ENCODE data around the gene ZNF121. TPM values are rescaled to one million over a fixed set of nuclear protein-coding genes. Genes with fewer than 3 reads are reported as not detected.
"Not testable (repeated sequence)": the region's sequence is repeated elsewhere in the genome, so short reads cannot be mapped to it uniquely, and the experiment has no call there.

Gene ZNF121
- 67.3 TPM for total RNA-seq

DNA sequence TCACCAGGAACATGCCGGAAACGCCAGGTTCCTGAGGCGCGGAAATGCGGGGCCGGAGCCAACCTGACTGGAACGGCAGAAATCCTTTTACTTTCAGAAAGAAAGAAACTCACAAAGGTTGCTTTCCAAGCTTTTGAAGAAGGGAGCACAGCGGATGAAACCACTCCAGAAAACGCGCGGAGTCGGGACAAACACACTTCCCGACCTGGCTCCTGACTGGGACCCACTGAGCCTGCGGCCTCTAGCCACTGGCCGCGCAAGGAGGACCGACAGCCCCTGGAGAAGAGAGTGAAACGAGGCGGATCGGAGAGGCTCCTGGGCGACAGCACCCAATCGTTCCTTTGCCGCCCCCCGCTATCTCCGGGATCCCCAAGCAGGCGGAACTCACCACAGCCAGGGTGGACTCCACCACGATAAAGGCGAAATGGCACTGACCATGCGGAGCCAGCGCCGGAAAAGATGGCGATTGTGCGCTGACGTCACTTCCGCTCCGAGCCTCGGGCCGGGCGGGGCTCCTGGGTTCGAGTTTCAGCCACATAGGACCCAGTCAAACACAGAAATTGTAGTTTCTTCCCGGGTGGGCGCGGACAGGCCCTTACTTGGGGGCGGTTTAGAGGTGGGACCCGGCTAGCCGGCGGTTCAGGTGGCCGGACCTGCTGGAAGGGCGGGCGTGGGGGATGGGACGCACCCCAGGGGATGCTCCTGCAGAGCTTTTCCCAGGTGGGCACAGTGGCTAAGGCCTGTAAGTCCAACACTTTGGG is at the start of gene ZNF121:
ZNF121 (minus strand) TSS at position 432 of the 761 bp plus-strand sequence. CDS start 16,407 bp downstream, outside the sequence.
- DNase-seq (ENCODE audit: low spot score), result peak; percentile 87

DNA sequence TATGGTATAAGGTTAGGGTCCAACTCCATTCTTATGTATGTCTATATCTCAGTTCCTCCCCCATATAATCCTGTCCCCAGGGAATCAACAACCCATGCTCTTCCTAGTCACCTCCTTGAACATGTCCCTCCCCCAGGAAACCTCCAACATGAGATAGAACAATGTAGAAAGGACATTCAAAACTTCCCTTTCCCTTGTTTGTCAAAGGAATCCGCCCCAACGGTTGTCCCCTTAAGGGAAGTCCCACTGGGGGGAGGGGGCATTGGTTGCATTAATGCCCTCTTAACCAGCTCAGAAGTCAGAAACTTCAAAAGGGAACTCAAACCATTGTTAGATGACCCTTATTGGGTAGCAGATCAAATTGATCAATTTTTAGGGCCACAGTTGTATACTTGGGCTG is 43.6 kb upstream of the ZNF121 start:
- no peak for DNase-seq (ENCODE audit: low spot score)

DNA sequence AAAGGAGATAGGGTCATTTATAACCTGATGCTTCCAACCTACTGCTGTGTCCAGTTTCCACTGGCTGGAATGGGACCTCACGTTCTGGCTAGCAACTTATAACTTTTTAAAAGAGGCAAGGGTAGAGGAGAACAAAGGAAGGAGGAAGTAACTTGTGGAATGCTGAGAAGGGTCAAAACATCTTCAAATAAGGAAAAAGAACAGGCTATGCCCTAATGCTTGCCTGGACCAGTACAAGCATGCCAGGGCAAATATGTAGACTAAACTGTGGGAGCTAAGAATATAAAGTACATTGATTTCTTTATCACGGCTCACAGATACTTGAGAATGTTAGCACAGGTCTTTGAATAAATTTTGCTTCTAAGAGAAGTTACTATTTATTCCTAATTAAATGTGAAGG is 38.2 kb upstream of the ZNF121 start:
- peak; percentile 59 for DNase-seq (ENCODE audit: low spot score)

DNA sequence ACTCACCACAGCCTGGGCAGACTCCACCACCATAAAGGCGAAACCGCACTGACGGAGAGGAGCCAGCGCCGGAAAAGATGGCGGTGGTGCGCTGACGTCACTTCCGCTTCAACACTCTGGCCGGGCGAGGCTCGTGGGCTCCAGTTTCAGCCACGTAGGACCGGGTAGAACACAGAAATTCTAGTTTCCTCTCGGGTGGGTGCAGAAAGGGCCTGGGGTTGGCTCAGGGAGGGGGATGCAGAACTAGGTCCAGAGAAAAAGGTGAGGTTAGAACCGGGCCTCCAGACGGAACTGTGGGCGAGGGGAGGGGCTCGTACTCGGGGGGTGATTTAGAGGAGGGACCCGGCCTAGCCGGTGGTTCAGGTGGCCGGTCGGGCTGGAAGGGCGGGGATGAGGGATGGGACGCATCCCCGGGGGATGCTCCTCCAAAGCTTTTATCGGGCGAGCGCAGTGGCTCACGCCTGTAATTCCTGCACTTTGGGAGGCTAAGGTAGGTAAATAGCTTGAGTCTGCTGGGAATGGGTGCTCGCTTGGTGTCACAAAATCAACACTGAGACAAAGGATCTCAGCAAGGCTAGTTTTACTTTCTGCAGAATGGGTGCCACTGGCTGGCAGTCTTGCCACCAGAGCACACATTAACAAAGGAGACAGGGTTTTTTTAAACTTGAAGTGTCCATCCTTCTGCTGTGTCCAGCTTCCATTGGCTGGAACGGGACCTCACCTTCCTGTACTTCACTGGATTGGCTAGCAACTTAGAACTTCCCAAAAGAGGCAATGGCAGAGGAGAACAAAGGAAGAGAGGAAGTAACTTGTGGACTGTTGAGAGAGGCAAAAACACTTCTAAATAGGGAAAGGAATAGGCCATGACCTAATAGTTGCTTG is 37.1 kb upstream of the ZNF121 start, which contains the start of gene ZNF561:
ZNF561 (minus strand) TSS at position 77 of the 882 bp plus-strand sequence. CDS start 1,776 bp downstream, outside the sequence.
- peak; percentile 85 for DNase-seq (ENCODE audit: low spot score)

DNA sequence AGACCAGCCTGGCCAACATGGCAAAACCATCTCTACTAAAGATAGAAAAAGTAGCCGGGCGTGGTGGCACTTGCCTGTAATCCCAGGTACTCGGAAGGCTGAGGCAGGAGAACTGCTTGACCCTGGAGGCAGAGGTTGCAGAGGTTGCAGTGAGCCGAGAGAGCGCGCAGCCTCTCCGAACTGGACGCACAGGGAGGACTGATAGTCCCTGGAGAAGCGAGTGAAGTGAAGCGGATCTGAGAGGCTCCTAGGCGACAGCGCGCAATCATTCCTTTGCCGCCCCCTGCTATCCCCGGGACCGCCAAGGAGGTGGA is 36.5 kb upstream of the ZNF121 start:
- no peak for DNase-seq (ENCODE audit: low spot score)

DNA sequence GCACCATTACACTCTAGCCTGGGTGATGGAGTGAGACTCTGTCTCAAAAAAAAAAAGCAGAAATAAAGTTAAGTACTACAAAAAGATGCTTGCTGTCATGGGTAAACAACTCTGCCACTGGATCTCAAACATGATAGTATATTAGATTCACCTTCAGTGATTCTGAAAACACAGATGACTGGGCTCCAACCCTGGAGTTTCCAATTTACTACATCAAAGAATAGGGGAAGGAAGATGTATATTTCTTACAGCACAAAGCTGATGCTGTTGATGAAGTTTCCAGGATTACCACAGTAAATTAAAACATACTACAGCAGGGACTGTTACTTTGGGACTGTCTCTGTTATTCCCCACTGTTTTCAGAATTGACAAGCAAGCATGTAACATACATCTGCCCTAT is 31.5 kb upstream of the ZNF121 start:
- no peak for DNase-seq (ENCODE audit: low spot score)

DNA sequence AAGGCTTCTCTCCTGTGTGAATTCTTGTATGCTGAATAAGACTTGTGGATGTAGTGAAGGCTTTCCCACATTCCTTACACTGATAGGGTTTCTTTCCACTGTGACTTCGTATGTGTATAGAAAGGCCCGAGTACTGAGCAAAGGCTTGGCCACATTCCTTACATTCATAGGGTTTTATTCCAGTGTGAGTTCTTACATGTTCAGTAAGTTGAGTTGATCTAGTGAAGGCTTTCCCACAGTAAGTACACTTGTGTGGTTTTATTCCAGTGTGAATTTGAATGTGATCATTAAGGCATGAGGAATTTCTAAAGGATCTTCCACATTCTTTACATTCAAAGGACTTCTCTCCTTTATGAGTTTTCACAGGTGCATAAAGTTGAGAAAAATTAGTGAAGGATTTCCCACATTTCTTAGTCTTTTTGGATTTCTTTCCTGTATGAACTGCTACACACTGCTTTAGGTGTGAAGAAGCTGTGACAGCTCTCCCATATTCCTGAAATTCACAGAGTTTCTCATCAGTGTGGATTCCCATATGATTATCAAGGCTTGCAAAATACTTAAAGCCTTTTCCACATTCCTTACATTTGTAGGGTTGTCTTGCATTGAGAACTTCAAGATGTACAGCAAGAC is 26.3 kb upstream of the ZNF121 start:
- DNase-seq (ENCODE audit: low spot score), result no peak

DNA sequence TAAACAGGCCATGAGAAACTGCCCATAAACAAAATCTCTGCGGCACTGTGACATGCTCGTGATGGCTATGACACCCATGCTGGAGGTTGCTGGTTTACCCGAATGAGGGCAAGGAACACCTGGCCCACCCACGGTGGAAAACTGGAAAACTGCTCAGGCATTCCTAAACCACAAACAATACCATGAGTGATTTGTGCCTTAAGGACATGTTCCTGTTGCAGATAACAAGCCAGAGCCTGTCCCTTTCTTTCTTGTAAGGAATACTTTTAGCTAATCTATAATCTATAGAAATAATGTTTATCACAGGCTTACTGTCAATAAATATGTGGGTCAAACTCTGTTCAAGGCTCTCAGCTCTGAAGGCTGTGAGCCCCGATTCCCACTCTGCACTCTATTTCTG is 24.6 kb upstream of the ZNF121 start:
- DNase-seq (ENCODE audit: low spot score), result no peak

DNA sequence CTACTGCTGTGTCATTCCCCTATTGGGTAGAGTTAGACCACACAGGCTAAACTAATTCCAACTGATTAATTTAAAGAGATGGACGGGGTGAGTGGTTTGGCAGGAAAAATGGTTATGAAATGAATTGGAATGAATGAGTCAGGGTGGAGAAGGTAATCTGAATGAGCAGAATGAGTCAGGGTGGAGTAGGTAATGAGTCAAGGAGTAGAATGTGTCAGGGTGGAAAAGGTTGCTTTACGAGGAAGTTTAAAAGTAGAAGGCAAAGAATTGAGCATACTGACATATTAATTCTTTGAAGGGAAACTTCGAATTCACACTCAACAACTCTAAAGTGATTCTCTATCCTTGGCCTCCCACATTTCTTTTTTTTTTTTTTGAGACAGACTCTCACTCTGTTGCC is 12.7 kb upstream of the ZNF121 start:
- no peak for DNase-seq (ENCODE audit: low spot score)

DNA sequence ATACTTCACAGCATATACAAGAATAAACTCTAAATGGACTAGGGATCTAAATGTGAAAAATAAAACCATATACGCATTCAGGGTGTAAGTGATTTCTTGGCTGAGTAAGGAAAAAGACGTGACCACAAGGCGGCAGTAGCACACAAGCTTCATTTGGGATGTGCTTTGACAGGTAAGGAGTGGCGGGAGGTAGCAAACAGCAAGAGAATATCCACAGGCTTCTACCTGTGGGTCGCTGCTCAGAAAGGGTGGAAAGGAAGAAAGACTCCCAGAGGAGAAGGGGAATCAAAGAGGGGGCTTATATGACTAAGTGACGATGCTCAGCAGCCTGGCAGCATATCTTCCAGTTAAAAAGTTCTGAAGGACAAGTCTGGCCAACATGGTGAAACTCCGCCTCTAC is 2.5 kb upstream of the ZNF121 start:
- peak; percentile 75 for DNase-seq (ENCODE audit: low spot score)

DNA sequence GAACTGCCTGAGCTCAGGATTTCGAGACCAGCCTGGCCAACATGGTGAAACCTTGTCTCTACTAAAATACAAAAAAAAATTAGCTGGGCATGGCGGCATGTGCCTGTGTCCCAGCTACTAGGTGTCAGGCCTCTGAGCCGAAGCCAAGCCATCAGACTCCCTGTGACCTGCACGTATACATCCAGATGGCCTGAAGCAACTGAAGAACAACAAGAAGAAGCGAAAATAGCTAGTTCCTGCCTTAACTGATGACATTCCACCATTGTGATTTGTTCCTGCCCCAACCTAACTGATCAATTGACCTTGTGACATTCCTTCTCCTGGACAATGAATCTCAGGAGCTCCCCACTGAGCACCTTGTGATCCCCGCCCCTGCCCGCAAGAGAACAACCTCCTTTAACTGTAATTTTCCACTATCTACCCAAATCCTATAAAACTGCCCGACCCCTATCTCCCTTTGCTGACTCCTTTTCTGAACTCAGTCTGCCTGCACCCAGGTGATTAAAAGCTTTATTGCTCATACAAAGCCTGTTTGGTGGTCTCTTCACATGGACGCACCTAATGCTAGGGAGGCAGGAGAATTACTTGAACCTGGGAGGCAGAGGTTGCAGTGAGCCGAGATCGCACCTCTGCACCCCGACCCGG is 2.1 kb downstream of the ZNF121 start:
- not testable (repeated sequence) for DNase-seq (ENCODE audit: low spot score)

DNA sequence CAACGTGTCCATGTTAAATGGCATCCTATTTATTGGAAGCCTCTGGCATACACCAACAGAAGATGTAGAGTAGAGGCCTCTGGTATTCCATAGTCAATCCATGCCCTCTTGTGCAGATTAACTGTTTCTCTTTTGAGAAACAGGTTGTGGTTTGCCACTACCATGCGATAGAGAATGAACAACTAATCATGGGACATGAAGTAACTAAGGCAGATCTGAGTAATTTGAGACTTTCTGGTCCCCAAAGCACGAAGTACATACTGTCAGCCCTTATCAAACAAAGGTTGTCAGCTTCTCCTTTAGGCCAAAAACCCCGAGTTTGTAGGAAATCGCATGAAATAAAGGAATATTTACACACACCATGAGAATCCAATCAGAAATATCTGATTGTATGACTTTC is 3.6 kb downstream of the ZNF121 start:
- DNase-seq (ENCODE audit: low spot score), result no peak

DNA sequence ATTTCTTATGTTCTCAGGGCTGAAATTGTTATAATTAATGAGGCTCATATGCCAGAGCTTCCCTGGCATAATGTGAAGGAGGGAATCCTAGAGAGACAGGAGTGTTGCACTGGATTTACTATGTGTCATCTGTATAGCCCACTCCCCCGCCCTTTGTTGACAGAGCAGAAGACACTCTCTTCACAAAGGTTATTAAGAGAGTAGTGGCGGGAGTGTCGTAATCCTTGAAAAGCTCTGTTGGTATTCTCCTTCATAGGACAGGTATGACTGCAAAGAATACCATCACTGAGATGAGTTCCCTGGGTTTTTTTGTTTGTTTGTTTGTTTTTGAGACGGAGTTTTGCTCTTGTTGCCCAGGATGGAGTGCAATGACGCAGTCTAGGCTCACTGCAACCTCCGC is 14.0 kb downstream of the ZNF121 start:
- no peak for DNase-seq (ENCODE audit: low spot score)

DNA sequence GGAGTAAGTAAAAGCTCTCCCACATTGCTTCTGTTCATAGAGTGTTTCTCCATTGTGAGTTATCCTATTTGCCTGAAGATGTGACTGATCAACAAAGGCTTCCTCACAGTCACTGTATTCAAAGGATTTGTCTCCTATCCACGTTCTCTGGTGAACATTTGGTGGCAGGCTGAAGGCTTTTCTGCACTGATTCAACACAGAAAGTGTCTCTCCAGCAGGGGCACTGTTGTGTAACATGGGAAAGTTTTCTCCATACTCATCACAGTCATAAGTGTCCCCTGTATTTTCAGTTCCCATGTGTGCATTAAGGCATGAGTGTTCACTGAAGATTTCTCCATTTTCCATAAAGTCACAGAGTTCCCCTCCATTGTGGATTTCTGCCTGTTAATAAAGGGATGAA is 17.6 kb downstream of the ZNF121 start:
- no peak for DNase-seq (ENCODE audit: low spot score)

DNA sequence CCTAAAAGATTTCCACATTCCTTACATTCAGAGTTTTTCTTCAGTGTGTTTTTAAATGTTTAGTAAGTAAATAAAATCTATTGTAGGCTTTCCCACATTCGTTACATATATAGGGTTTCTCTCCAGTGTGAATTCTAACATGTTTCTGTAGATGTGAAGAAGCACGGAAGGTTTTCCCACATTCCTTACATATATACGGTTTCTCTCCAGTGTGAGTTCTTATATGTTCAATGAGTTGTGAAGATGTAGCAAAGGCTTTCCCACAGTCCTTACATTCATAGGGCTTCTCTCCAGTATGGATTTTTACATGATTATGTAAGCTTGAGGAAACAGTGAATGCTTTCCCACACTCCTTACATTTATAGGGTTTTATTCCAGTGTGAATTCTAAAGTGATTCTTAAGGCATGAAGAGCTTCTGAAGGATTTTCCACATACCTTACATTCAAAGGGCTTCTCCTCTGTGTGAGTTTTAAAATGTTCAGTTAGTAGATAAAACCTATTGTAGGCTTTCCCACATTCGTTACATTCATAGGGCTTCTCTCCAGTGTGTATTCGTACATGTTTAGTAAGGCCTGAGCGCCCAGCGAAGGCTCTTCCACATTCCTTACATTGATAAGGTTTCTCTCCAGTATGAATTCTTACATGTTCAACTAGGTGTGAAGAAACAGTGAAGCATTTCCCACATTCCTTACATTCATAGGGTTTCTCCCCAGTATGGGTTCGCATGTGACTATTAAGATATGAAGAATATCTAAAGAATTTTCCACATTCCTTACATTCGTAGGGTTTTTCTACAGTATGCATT is 18.2 kb downstream of the ZNF121 start:
- no peak for DNase-seq (ENCODE audit: low spot score)

DNA sequence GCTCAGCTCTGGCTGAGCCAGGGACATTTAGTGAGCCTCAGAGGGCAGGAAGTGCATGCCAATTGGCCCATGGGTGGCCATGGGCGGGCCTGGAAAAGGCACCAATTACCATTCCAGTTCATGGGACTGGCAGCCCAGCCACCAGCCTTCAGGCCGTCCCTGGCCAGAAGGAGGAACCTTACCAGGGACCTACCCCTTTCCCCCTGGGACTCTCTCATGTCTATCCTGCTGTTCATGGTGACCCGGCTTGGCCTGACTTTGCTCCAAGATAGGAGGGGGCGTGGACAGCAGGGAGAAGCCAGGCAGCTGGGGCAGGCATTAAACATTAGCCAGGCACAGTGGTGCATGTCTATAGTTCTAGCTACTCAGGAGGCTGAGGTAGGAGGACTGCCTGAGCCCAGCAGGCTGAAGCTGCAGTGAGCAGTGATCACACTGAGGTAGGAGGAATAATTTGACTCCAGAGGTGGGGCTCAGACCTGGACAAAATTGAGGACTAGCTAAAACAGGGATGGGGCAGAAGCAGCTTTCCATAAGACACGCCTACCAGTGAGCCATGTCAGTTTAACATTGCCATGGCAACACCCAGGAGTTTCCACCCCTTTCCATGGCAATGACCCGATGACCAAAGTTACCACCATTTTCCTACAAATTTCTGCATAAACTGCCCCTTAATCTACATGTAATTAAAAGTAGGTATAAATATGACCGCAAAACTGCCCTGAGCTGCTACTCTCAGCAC is 31.6 kb downstream of the ZNF121 start:
- no peak for DNase-seq (ENCODE audit: low spot score)

DNA sequence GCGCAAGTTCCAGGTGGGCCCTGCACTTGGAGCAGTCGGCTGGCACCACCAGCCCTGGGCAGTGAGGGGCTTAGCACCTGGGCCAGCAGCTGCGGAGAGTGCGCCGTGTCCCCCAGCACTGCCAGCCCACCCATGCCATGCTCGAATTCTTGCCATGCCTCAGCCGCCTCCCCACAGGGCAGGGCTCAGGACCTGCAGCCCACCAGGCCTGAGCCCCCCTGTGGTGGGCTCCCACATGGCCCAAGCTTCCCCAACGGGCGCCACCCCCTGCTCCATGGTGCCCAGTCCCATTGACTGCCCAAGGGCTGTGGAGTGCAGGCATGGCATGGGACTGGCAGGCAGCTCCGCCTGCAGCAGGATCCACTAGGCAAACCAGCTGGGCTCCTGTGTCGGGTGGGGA is 36.4 kb downstream of the ZNF121 start:
- DNase-seq (ENCODE audit: low spot score), result no peak

DNA sequence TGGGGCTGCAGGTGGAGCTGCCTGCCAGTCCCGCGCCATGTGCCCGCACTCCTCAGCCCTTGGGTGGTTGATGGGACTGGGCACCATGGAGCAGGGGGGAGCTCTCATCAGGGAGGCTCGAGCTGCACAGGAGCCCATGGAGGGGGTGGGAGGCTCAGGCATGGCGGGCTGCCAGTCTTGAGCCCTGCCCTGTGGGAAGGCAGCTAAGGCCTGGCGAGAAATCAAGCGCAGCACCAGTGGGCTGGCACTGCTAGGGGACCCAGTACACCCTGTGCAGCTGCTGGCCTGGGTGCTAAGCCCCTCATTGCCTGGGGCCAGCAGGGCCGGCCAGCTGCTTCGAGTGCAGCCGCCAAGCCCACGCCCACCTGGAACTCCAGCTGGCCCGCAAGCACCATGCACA is 43.0 kb downstream of the ZNF121 start:
- DNase-seq (ENCODE audit: low spot score), result not testable (repeated sequence)

DNA sequence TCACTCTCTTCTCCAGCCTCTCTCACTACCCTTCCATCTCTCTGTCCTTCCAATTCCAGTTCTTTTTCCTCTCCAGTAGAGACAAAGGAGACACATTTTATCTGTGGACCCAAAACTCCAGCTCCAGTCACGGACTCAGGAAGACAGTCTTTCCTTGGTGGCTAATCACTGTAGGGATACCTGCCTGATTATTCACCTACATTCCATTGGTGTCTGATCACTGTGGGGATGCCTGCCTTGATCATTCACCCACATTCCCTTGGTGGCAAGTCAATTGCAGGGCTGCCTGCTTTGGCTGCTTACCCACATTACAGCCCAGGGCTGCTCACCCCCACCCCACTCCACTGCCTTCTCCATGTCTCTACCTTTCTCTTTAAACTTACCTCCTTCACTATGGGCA is 44.4 kb downstream of the ZNF121 start:
- not testable (repeated sequence) for DNase-seq (ENCODE audit: low spot score)

DNA sequence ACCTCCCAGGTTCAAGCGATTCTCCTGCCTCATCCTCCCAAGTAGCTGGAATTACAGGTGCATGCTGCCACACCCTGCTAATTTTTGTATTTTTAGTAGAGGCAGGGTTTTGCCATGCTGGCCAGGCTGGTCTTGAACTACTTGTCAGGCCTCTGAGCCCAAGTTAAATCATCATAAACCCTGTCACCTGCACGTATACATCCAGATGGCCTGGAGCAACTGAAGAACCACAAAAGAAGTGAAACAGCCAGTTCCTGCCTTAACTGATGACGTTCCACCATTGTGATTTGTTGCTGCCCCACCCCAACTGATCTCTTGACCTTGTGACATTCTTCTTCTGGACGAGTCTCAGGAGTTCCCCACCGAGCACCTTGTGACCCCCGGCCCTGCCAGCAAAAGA is 45.1 kb downstream of the ZNF121 start:
- DNase-seq (ENCODE audit: low spot score), result not testable (repeated sequence)

Measured in ureter (tissue), 1 donor.